Subcutaneous abdominal adipose tissue (tissue), 5 donors: Measurements from ENCODE around the gene AOAH.

Experiments
- H3K27ac ChIP-seq: one replicate; pipeline ENCODE4 v1.7.0; 2013; ENCODE audit warnings: low read depth, mild to moderate bottlenecking, inconsistent platforms, low read length, moderate library complexity
- H3K27me3 ChIP-seq, 5 donors: one replicate each; pipeline ENCODE4 v1.7.0; 2013; ENCODE audit warnings: low read length in 5 of 5, inconsistent platforms in 1 of 5; ENCODE audit not compliant: control insufficient read depth in 5 of 5, insufficient read depth in 4 of 5
- H3K36me3 ChIP-seq, 5 donors: one replicate each; pipeline ENCODE4 v1.7.0; 2013; ENCODE audit warnings: low read length in 5 of 5; ENCODE audit not compliant: control insufficient read depth in 5 of 5, insufficient read depth in 5 of 5
- H3K4me1 ChIP-seq, 5 donors: one replicate each; pipeline ENCODE4 v1.7.0; 2013; ENCODE audit warnings: low read length in 5 of 5, mild to moderate bottlenecking in 3 of 5, moderate library complexity in 1 of 5; ENCODE audit not compliant: control insufficient read depth in 5 of 5, insufficient read depth in 5 of 5
- H3K4me3 ChIP-seq, 5 donors: one replicate each; pipeline ENCODE4 v1.7.0; 2013; ENCODE audit warnings: low read length in 5 of 5, low read depth in 1 of 5
- H3K9ac ChIP-seq, 5 donors: one replicate each; pipeline ENCODE4 v1.7.0; 2013; ENCODE audit warnings: low read length in 5 of 5, mild to moderate bottlenecking in 4 of 5, moderate library complexity in 3 of 5
- H3K9me3 ChIP-seq, 5 donors: one replicate each; pipeline ENCODE4 v1.7.0; 2013; ENCODE audit warnings: low read length in 5 of 5; ENCODE audit not compliant: control insufficient read depth in 5 of 5
- donor health status: healthy.
- donor health status: healthy.
- donor health status: healthy.
- donor health status: healthy.
- donor health status: healthy.

Gene AOAH

GRCh38 chr7:36682102-36682501 lies 42.2 kb downstream of the AOAH start:
- Histone ChIP-seq H3K4me1 (peaks cover 0 to 9% (median 0%) of the 10 kb centered on the region in 5 donors), H3K9ac (no peak overlapping the region), H3K36me3 (no peaks in the 10 kb centered on the region), H3K27me3 (no peaks in the 10 kb centered on the region), H3K4me3 (no peak overlapping the region), H3K27ac (no peak overlapping the region), H3K9me3 (no peaks in the 10 kb centered on the region)

GRCh38 chr7:36677769-36678437 lies 46.4 kb downstream of the AOAH start:
- peaks cover 0 to 3% (median 0%) of the 10 kb centered on the region in 5 donors for H3K36me3 ChIP-seq
- peaks cover 0 to 9% (median 0%) of the 10 kb centered on the region in 5 donors for H3K4me1 ChIP-seq
- no peak overlapping the region for H3K9ac ChIP-seq
- no peak overlapping the region for H3K27ac ChIP-seq
- no peaks in the 10 kb centered on the region for H3K9me3 ChIP-seq
- H3K27me3 ChIP-seq: no peaks in the 10 kb centered on the region
- H3K4me3 ChIP-seq: no peak overlapping the region

GRCh38 chr7:36673703-36674102 lies 50.6 kb downstream of the AOAH start:
- Histone ChIP-seq H3K4me3 (no peak overlapping the region), H3K36me3 (peaks cover 0 to 7% (median 0%) of the 10 kb centered on the region in 5 donors), H3K9me3 (no peaks in the 10 kb centered on the region), H3K9ac (no peak overlapping the region), H3K4me1 (peaks cover 0 to 7% (median 0%) of the 10 kb centered on the region in 5 donors), H3K27me3 (peaks cover 0 to under 1% (median 0%) of the 10 kb centered on the region in 5 donors), H3K27ac (no peak overlapping the region)

- no peak overlapping the region for H3K9ac ChIP-seq
- peaks cover 0 to 7% (median 0%) of the 10 kb centered on the region in 5 donors for H3K36me3 ChIP-seq
- H3K27me3 ChIP-seq: peaks cover 0 to 3% (median 0%) of the 10 kb centered on the region in 5 donors
- H3K27ac ChIP-seq: no peak overlapping the region
- H3K9me3 ChIP-seq: no peaks in the 10 kb centered on the region
- no peaks in the 10 kb centered on the region for H3K4me1 ChIP-seq
- no peak overlapping the region for H3K4me3 ChIP-seq
Observed at GRCh38 chr7:36671432-36671829, 52.9 kb downstream of the AOAH start.

- no peak overlapping the region for H3K27ac ChIP-seq
- no peaks in the 10 kb centered on the region for H3K4me1 ChIP-seq
- no peak overlapping the region for H3K4me3 ChIP-seq
- H3K9me3 ChIP-seq: no peaks in the 10 kb centered on the region
- peaks cover 0 to 7% (median 0%) of the 10 kb centered on the region in 5 donors for H3K36me3 ChIP-seq
- no peak overlapping the region for H3K9ac ChIP-seq
- H3K27me3 ChIP-seq: peaks cover 0 to 3% (median 0%) of the 10 kb centered on the region in 5 donors
Observed at GRCh38 chr7:36670585-36671431, 53.5 kb downstream of the AOAH start.

- H3K27ac ChIP-seq: no peak overlapping the region
- no peaks in the 10 kb centered on the region for H3K9me3 ChIP-seq
- H3K9ac ChIP-seq: no peak overlapping the region
Observed at GRCh38 chr7:36668750-36669149, 55.5 kb downstream of the AOAH start.

GRCh38 chr7:36668080-36668479 lies 56.2 kb downstream of the AOAH start:
- Histone ChIP-seq H3K36me3 (peaks cover 0 to 4% (median 0%) of the 10 kb centered on the region in 5 donors), H3K27ac (no peak overlapping the region), H3K27me3 (peaks cover 0 to 3% (median 0%) of the 10 kb centered on the region in 5 donors), H3K4me1 (no peaks in the 10 kb centered on the region), H3K4me3 (no peak overlapping the region), H3K9me3 (no peaks in the 10 kb centered on the region), H3K9ac (no peak overlapping the region)

More at GRCh38 chr7:36668750-36669149, 55.5 kb downstream of the AOAH start:
- H3K36me3 ChIP-seq: peaks cover 0 to 7% (median 0%) of the 10 kb centered on the region in 5 donors
- H3K4me1 ChIP-seq: no peaks in the 10 kb centered on the region
- H3K27me3 ChIP-seq: peaks cover 0 to 3% (median 0%) of the 10 kb centered on the region in 5 donors
- no peak overlapping the region for H3K4me3 ChIP-seq

GRCh38 chr7:36667007-36667745 lies 57.1 kb downstream of the AOAH start:
- Histone ChIP-seq H3K36me3 (peaks cover 0 to 4% (median 0%) of the 10 kb centered on the region in 5 donors), H3K9ac (no peak overlapping the region), H3K27ac (no peak overlapping the region), H3K4me1 (no peaks in the 10 kb centered on the region), H3K4me3 (no peak overlapping the region), H3K9me3 (no peaks in the 10 kb centered on the region), H3K27me3 (peaks cover 0 to 3% (median 0%) of the 10 kb centered on the region in 5 donors)

- Histone ChIP-seq H3K4me3 (no peak overlapping the region), H3K9ac (no peak overlapping the region), H3K9me3 (no peaks in the 10 kb centered on the region), H3K4me1 (peaks cover 0 to 11% (median 8%) of the 10 kb centered on the region in 5 donors), H3K27ac (no peak overlapping the region), H3K27me3 (no peaks in the 10 kb centered on the region), H3K36me3 (no peaks in the 10 kb centered on the region)
Observed at GRCh38 chr7:36663481-36663880, 60.8 kb downstream of the AOAH start.
